Neural cell (in vitro differentiated cells): ENCODE data around the gene MALRD1.

Source experiments
- CTCF ChIP-seq: fragments of 450-650 bp; IDR thresholded peaks from 2 replicates; pipeline ENCODE4 v1.5.1; 2014; ENCODE audit warnings: antibody characterized with exemption, mild to moderate bottlenecking, moderate library complexity; ENCODE audit not compliant: poor library complexity, severe bottlenecking
- EP300 ChIP-seq: fragments of 450-650 bp; conservative IDR thresholded peaks from 2 replicates; pipeline ENCODE4 v1.6.1; 2014; ENCODE audit warnings: antibody characterized with exemption, mild to moderate bottlenecking, moderate library complexity; ENCODE audit not compliant: poor library complexity, severe bottlenecking
- MXI1 ChIP-seq: fragments of 450-650 bp; conservative IDR thresholded peaks from 2 replicates; pipeline ENCODE4 v1.6.1; 2014; ENCODE audit warnings: antibody characterized with exemption, mild to moderate bottlenecking; ENCODE audit not compliant: poor library complexity, severe bottlenecking
- POLR2AphosphoS5 ChIP-seq: IDR thresholded peaks from 2 replicates; pipeline ENCODE4 v1.6.1; 2012
- RAD21 ChIP-seq: fragments of 450-650 bp; conservative IDR thresholded peaks from 2 replicates; pipeline ENCODE4 v1.6.1; 2014; ENCODE audit warnings: antibody characterized with exemption, mild to moderate bottlenecking, moderate library complexity
- REST ChIP-seq: IDR thresholded peaks from 2 replicates; pipeline ENCODE4 v1.6.1; 2012; ENCODE audit warnings: borderline replicate concordance

GRCh38 chr10:19592276-19592675, 543.7 kb downstream of the MALRD1 start:
- TF ChIP-seq CTCF: no peak
- TF ChIP-seq MXI1: no peak
- TF ChIP-seq EP300: no peak
- no peak for TF ChIP-seq POLR2AphosphoS5
- no peak for TF ChIP-seq REST
- TF ChIP-seq RAD21: no peak
